C1 segment of cervical spinal cord (tissue), 14 donors: ENCODE results near the gene RPS6KA3.

Experiments
- DNase-seq, 14 donors: peaks; one replicate each; lab custom pipeline; 2025; lab: John Stamatoyannopoulos, UW

RPS6KA3 gene

DNA sequence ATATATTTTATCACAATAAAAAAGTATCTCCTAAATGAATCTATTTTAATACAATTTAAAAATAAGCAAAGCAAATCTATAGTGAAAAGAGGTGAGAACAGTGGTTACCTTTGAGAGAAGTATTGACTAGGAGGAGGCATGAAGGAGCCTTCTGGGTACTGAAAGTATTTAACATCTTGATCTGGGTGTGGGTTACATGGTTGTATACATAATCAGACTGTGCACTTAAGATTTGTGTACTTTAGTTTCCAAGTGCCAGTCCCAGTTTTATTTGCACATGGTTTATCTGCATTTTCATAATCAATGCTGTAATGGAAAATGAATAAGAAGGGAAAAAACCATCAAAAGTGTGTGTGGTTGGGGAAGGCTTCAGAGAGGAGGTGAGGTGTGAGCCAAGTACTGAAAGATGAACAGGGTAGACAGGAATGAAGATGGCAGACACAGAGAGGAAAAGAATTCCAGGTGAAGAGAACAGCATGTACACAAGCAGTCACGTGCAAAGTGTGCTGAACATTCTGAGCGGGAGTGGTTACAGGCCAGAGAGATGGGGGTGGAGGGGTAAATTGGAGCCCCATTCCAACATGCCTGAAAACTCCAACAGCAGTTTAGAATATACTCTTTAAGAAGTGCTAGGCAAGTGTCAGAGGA is 164.7 kb downstream of the RPS6KA3 start:
- no peak for DNase-seq
